Measurements from ENCODE around the gene GRB10. TPM values are rescaled to one million over a fixed set of nuclear protein-coding genes. Genes with fewer than 3 reads are reported as not detected.

GRB10 gene
- total and polyA plus RNA-seq, 9 donors = 10.0 to 93.3 (median 27.8) TPM

DNA sequence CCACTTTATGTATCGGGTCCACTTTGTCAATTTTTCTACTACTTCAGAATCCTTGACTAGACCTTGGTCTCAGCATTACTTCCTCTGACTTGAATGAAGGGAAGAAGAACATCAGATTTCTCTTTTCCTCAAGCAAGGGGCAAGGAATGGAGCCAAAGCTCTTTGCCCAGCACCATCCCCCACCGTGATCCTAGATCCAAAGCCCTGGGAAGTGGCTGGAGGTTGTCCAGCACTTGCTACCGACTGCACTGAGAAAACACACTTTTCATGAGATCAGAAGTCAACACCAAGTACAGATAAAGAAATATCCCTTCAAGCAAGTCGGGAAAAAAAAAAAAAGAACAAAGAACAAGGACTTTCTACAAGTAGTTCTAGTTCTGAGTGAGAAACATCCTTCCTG, 115.4 kb downstream of the GRB10 start:
- no peak for TF ChIP-seq POLR2A (IDR thresholded peaks at IDR 0.05)
- TF ChIP-seq, protein P1, sequence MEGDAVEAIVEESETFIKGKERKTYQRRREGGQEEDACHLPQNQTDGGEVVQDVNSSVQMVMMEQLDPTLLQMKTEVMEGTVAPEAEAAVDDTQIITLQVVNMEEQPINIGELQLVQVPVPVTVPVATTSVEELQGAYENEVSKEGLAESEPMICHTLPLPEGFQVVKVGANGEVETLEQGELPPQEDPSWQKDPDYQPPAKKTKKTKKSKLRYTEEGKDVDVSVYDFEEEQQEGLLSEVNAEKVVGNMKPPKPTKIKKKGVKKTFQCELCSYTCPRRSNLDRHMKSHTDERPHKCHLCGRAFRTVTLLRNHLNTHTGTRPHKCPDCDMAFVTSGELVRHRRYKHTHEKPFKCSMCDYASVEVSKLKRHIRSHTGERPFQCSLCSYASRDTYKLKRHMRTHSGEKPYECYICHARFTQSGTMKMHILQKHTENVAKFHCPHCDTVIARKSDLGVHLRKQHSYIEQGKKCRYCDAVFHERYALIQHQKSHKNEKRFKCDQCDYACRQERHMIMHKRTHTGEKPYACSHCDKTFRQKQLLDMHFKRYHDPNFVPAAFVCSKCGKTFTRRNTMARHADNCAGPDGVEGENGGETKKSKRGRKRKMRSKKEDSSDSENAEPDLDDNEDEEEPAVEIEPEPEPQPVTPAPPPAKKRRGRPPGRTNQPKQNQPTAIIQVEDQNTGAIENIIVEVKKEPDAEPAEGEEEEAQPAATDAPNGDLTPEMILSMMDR (IDR thresholded peaks at IDR 0.05) = no peak
- TF ChIP-seq EP300 (IDR thresholded peaks at IDR 0.05) = no peak
- Histone ChIP-seq H3K27me3 (no peaks in the 10 kb centered on the region), H3K27ac (peak overlapping the region; percentile 39 to 47), H3K9me3 (no peaks in the 10 kb centered on the region), H3K4me1 (ENCODE audit: insufficient read depth) (peaks cover 15% of the 10 kb centered on the region), H3K36me3 (no peaks in the 10 kb centered on the region), H3K4me3 (no peak overlapping the region)
- WGBS, 3 donors = 16 to 23% (median 17%) methylated on average over 4 of the region's 4 CpGs
- DNase-seq = peak; percentile 54 to 69 (median 61)
- intact Hi-C loops (cut with DNase I) = no loop called here

DNA sequence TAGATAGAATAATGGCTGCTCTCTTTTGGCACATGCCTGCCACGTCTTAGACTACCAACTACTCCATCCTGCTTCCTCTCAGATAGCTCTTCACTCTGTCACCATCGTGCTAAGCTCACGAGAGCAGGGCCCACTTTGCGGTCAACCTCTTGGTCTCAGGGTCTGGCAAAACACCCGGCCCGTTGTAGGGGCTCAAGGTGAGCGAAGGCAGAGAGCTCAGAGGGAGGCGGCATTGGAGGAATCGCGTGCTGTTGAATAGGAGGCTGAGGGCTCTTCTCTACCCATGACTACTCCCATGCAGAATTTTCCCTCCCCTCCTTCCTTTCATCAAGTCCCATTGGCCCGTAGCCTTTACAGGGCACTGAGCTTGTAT, 116.6 kb downstream of the GRB10 start:
- Histone ChIP-seq H3K4me3 (no peak overlapping the region), H3K4me1 (ENCODE audit: insufficient read depth) (peaks cover 15% of the 10 kb centered on the region), H3K27ac (peak overlapping the region in 1 of 2 donors; percentile 25), H3K9me3 (no peaks in the 10 kb centered on the region), H3K27me3 (no peaks in the 10 kb centered on the region), H3K36me3 (no peaks in the 10 kb centered on the region)
- TF ChIP-seq POLR2A (IDR thresholded peaks at IDR 0.05) = no peak
- TF ChIP-seq EP300 (IDR thresholded peaks at IDR 0.05) = no peak
- TF ChIP-seq, protein P1 (IDR thresholded peaks at IDR 0.05) = no peak
- 95 to 97% (median 96%) methylated on average over 11 of the region's 11 CpGs for WGBS, 3 donors
- DNase-seq = no peak
- intact Hi-C loops (cut with DNase I) = no loop called here

DNA sequence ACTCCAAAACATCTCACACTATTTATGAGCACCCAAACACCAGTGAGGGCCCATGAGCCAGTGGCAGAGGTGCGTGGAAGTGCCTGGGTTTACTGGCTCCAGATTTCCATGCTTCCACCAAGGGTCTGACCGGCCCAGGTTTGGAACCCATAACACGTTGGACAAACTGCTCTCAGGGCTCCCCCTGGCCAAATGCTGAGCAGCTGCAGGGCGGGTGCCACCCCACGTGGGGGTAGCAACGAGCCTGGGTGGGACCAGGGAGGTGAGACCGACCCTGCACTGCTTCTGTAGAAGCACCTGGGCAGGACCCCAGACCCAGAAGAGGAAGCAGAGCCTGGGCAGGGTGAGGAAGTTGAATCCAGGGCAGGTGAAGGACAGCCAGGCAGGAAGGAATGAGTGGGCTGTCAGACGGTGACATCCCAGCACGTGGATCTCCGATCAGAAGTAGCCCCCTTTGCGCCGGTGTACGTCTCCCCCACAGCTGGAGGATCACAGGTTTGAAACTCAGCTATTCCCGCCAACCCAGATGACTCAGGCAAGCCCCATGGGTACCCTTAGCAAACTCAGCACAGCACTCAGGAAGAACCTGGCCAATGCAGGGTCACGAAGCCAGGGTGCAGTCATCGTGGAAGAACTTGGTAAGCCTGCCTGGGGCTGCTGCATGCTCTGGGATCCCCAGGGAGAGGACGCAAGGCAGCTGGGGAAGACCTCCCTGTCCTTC, 117.1 kb downstream of the GRB10 start:
- Histone ChIP-seq H3K4me3 (no peak overlapping the region), H3K27ac (no peak overlapping the region)

GRCh38 chr7:50664937-50665336, 117.8 kb downstream of the GRB10 start:
- TF ChIP-seq POLR2A (IDR thresholded peaks at IDR 0.05) (no peak), EP300 (IDR thresholded peaks at IDR 0.05) (no peak)
- TF ChIP-seq, protein P1 (IDR thresholded peaks at IDR 0.05) = no peak
- peaks cover 15% of the 10 kb centered on the region for H3K4me1 ChIP-seq (ENCODE audit: insufficient read depth)

More for the DNA sequence above, 117.1 kb downstream of the GRB10 start:
- H3K9me3 ChIP-seq = no peaks in the 10 kb centered on the region
- no peaks in the 10 kb centered on the region for H3K27me3 ChIP-seq
- 89 to 90% (median 90%) methylated on average over 17 of the region's 17 CpGs for WGBS, 3 donors
- intact Hi-C loops (cut with DNase I) = no loop called here
- H3K4me1 ChIP-seq (ENCODE audit: insufficient read depth) = peaks cover 15% of the 10 kb centered on the region
- H3K36me3 ChIP-seq = no peaks in the 10 kb centered on the region
- DNase-seq = no peak
- TF ChIP-seq EP300 (IDR thresholded peaks at IDR 0.05) = no peak
- TF ChIP-seq, protein P1 (IDR thresholded peaks at IDR 0.05) = no peak
- no peak for TF ChIP-seq POLR2A (IDR thresholded peaks at IDR 0.05)

More at GRCh38 chr7:50664937-50665336, 117.8 kb downstream of the GRB10 start:
- H3K9me3 ChIP-seq = no peaks in the 10 kb centered on the region
- no peaks in the 10 kb centered on the region for H3K36me3 ChIP-seq
- no peak for DNase-seq
- intact Hi-C loops (cut with DNase I) = no loop called here
- 92 to 94% (median 92%) methylated on average over 4 of the region's 4 CpGs for WGBS, 3 donors
- no peak overlapping the region for H3K4me3 ChIP-seq
- H3K27me3 ChIP-seq = no peaks in the 10 kb centered on the region
- no peak overlapping the region for H3K27ac ChIP-seq

All from ovary (tissue), 9 donors.